HepG2 (cell line): Measurements from ENCODE around the gene KAT14. TPM values are rescaled to one million over a fixed set of nuclear protein-coding genes. Genes with fewer than 3 reads are reported as not detected.

Experiments used
- ATAC-seq: fragments of 200-7000 bp; cut with Tn5 transposase; 3 replicates; pipeline ENCODE4 v1.9.1; 2020; ENCODE audit warnings: mild to moderate bottlenecking, moderate library complexity
- BruUV-seq: library from RNA; stranded (reverse); fragments of 400-500 nt; replicated peaks from 2 replicates; lab custom pipeline; 2021; lab: Mats Ljungman, UMichigan
- CTCF ChIA-PET: fragments of 300-600 bp; formaldehyde crosslinking; extraction: SDS; loops from one replicate; lab custom pipeline; 2021; ENCODE audit warnings: low total read pairs, inconsistent platforms, low intra/inter-chr PET ratio; lab: Yijun Ruan, JAX
- POLR2A ChIA-PET: fragments of 350-600 bp; sonication (Branson Sonifier 250); formaldehyde crosslinking; loops from one replicate; lab custom pipeline; 2020; ENCODE audit warnings: antibody characterized with exemption, inconsistent platforms; lab: Yijun Ruan, JAX
- DNase-seq: peaks from one replicate; pipeline ENCODE4 v3.0.0-alpha.2; 2015; ENCODE audit warnings: low spot score
- FAIRE-seq: peaks from 3 replicates; lab custom pipeline; 2011; peaks lifted over from hg19 to GRCh38; lab: Jason Lieb, UNC
- H2AFZ ChIP-seq: one replicate; pipeline ENCODE4 v1.6.1; 2011; ENCODE audit warnings: low read length, inconsistent platforms
- H3K27ac ChIP-seq: fragments of 300-600 bp; 3 replicates; pipeline ENCODE4 v1.8.0; 2011; ENCODE audit warnings: mixed run types, mild to moderate bottlenecking, mixed read lengths, low read length, inconsistent platforms; ENCODE audit not compliant: insufficient read depth; ENCODE audit errors: extremely low read length
- H3K27me3 ChIP-seq, 2 experiments: fragments of 200-600 bp in 1 of 2; 2 replicates in 1 of 2; 3 replicates in 1 of 2; pipeline versions ENCODE4 v1.6.0 to v1.8.0; 2011; ENCODE audit warnings: low read length in 2 of 2, mild to moderate bottlenecking in 2 of 2, moderate library complexity in 2 of 2, inconsistent platforms in 1 of 2; ENCODE audit not compliant: insufficient read depth in 2 of 2, control insufficient read depth in 1 of 2
- H3K36me3 ChIP-seq, 2 experiments: fragments of 200-600 bp in 1 of 2; replicated peaks in 1 of 2; 2 replicates in 1 of 2; 3 replicates in 1 of 2; pipeline versions ENCODE4 v1.5.1 to v1.8.0; 2011; ENCODE audit warnings: low read length in 2 of 2, inconsistent platforms in 1 of 2; ENCODE audit not compliant: insufficient read depth in 2 of 2, control insufficient read depth in 1 of 2
- H3K4me1 ChIP-seq: 2 replicates; pipeline ENCODE4 v1.5.1; 2012; ENCODE audit warnings: low read length, inconsistent platforms; ENCODE audit not compliant: insufficient read depth
- H3K4me2 ChIP-seq: 2 replicates; pipeline ENCODE4 v1.6.0; 2011; ENCODE audit warnings: low read depth, low read length, inconsistent platforms
- H3K4me3 ChIP-seq, 3 experiments: fragments of 200-600 bp in 1 of 3; sonication (generic), shearing (Covaris generic) in 1 of 3; replicated peaks in 1 of 3; 2 replicates each; pipeline ENCODE4 v1.5.1; 2011 to 2016; ENCODE audit warnings: low read length in 3 of 3, inconsistent platforms in 2 of 3, low read depth in 2 of 3, mild to moderate bottlenecking in 2 of 3, control low read depth in 1 of 3, mixed read lengths in 1 of 3; ENCODE audit not compliant: insufficient read depth in 1 of 3
- H3K79me2 ChIP-seq: one replicate; pipeline ENCODE4 v1.6.1; 2011; ENCODE audit warnings: low read length, inconsistent platforms; ENCODE audit not compliant: insufficient read depth
- H3K9ac ChIP-seq: 2 replicates; pipeline ENCODE4 v1.6.0; 2011; ENCODE audit warnings: mild to moderate bottlenecking, low read depth, low read length, inconsistent platforms; ENCODE audit not compliant: insufficient read depth
- H3K9me3 ChIP-seq: 2 replicates; pipeline ENCODE4 v1.5.1; 2012; ENCODE audit warnings: mild to moderate bottlenecking, low read length
- H4K20me1 ChIP-seq: 2 replicates; pipeline ENCODE4 v1.6.0; 2011; ENCODE audit warnings: inconsistent platforms, mild to moderate bottlenecking, low read length, moderate library complexity; ENCODE audit not compliant: insufficient read depth
- BATF2 ChIP-seq: sonication (generic); formaldehyde crosslinking; IDR thresholded peaks from 2 replicates; pipeline ENCODE4 v1.8.0; 2022; ENCODE audit warnings: mild to moderate bottlenecking, missing genetic modification reagents, moderate library complexity
- KDM5B ChIP-seq: sonication (generic); formaldehyde crosslinking; IDR thresholded peaks from 2 replicates; pipeline ENCODE4 v1.4.0; 2020; ENCODE audit warnings: missing genetic modification reagents, mild to moderate bottlenecking, borderline replicate concordance
- MXI1 ChIP-seq: IDR thresholded peaks from 3 replicates; pipeline ENCODE4 v1.6.1; 2012; ENCODE audit warnings: low read depth, low read length, inconsistent platforms, borderline replicate concordance
- REST ChIP-seq, 2 experiments: IDR thresholded peaks; 2 replicates each; pipeline ENCODE4 v1.6.1; 2011 to 2012; ENCODE audit warnings: low read length in 2 of 2, borderline replicate concordance in 1 of 2, low read depth in 1 of 2, mild to moderate bottlenecking in 1 of 2, moderate library complexity in 1 of 2
- SOX13 ChIP-seq, 3 experiments: fragments of 450-650 bp in 1 of 3; sonication (generic) in 1 of 3; formaldehyde crosslinking in 1 of 3; IDR thresholded peaks in 2 of 3; conservative IDR thresholded peaks in 1 of 3; 2 replicates each; pipeline versions ENCODE4 v1.5.0 to v1.6.1; 2016 to 2020; ENCODE audit warnings: antibody characterized with exemption in 1 of 3, mild to moderate bottlenecking in 1 of 3, missing compliant biosample characterization in 1 of 3, missing genetic modification reagents in 1 of 3, moderate library complexity in 1 of 3
- SOX5 ChIP-seq: IDR thresholded peaks from 2 replicates; pipeline ENCODE4 v1.6.1; 2016; ENCODE audit warnings: borderline replicate concordance
- ZBTB37 ChIP-seq: sonication (generic); formaldehyde crosslinking; IDR thresholded peaks from 2 replicates; pipeline ENCODE4 v1.4.0; 2020; ENCODE audit warnings: mild to moderate bottlenecking, missing genetic modification reagents
- ZBTB38 ChIP-seq: sonication (generic); formaldehyde crosslinking; IDR thresholded peaks from 2 replicates; pipeline ENCODE4 v1.5.1; 2020; ENCODE audit warnings: mild to moderate bottlenecking, missing genetic modification reagents
- ZGPAT ChIP-seq: IDR thresholded peaks from 2 replicates; pipeline ENCODE4 v1.6.1; 2016; ENCODE audit warnings: mild to moderate bottlenecking
- ZNF20 ChIP-seq: sonication (generic); formaldehyde crosslinking; IDR thresholded peaks from 2 replicates; pipeline ENCODE4 v1.4.0; 2020; ENCODE audit warnings: mild to moderate bottlenecking, moderate library complexity, missing genetic modification reagents
- ZNF282 ChIP-seq: fragments of 450-650 bp; IDR thresholded peaks from 2 replicates; pipeline ENCODE4 v1.6.1; 2018; ENCODE audit not compliant: partially characterized antibody
- ZNF605 ChIP-seq: sonication (generic); formaldehyde crosslinking; IDR thresholded peaks from 2 replicates; pipeline ENCODE4 v1.8.0; 2022; ENCODE audit warnings: mild to moderate bottlenecking, missing genetic modification reagents
- ZNF614 ChIP-seq: IDR thresholded peaks from 2 replicates; pipeline ENCODE4 v1.6.1; 2018; ENCODE audit warnings: missing biosample characterization, missing genetic modification reagents, inconsistent platforms, borderline replicate concordance
- ZNF790 ChIP-seq: sonication (generic); formaldehyde crosslinking; IDR thresholded peaks from 2 replicates; pipeline ENCODE4 v1.8.0; 2022; ENCODE audit warnings: missing genetic modification reagents, mild to moderate bottlenecking, borderline replicate concordance
- WGBS: methylation state at CpG from one replicate; pipeline ENCODE4 v1.1.6; 2017; ENCODE audit warnings: low lambda C conversion rate; 5-methylcytosine and 5-hydroxymethylcytosine counted together
- in situ Hi-C: cut with HindIII; loops from 2 replicates; pipeline ENCODE4 v1.10.0; 2017; ENCODE audit warnings: low pct_unique_long_range_greater_than_20kb; ENCODE audit not compliant: extremely low pct_ligation_motif_present
- intact Hi-C: fragments of 100-400 bp; cut with micrococcal nuclease; formaldehyde crosslinking; loops from one replicate; pipeline ENCODE4 v1.10.0; 2022; ENCODE audit not compliant: unreplicated experiment
- polyA plus RNA-seq, 8 experiments: library from polyadenylated mRNA; depleted of rRNA in 3 of 8; stranded (reverse) in 7 of 8; unstranded in 1 of 8; fragments of >200 nt; fragmentation: Illumina TruSeq in 4 of 8; extraction: Trizol in 4 of 8; gene quantifications; 2 replicates each; pipeline versions ENCODE4 v1.2.1 to v1.2.3, GENCODE V29; 2011 to 2016; ENCODE audit warnings: low read depth in 4 of 8, missing spikeins in 1 of 8, mixed read lengths in 1 of 8; ENCODE audit not compliant: insufficient read depth in 1 of 8
- total RNA-seq, 5 experiments: library from RNA; depleted of rRNA; stranded (reverse); fragments of >200 nt; fragmentation: Illumina TruSeq; extraction: Trizol; gene quantifications; 2 replicates each; pipeline ENCODE4 v1.2.3, GENCODE V29; 2016; ENCODE audit warnings: low read depth in 1 of 5

The KAT14 gene
- total and polyA plus RNA-seq, 2 of the 13 experiments (the other 11 are each of a cell fraction or from before 2014, with no cell fraction given): 5.1 to 15.1 TPM

GRCh38 chr20:18164356-18164755 is 26.7 kb downstream of the KAT14 start (continued):
- TF ChIP-seq BATF2 (CRISPR knock-in tag) (no peak), SOX13 (IDR thresholded peaks at IDR 0.05) (no peak), SOX13 (CRISPR knock-in tag; conservative IDR thresholded peaks at IDR 0.05 in 1 of 2, IDR thresholded peaks at IDR 0.05 in 1 of 2) (no peak), ZNF282 (no peak)
- TF ChIP-seq, all 625 proteins: peak for 0

- ATAC-seq: no peak; the same call in 2 of the 3 replicates
- H2AFZ ChIP-seq: no peak overlapping the region
- no TSS peak for BruUV-seq
- FAIRE-seq: no peak
- H3K9me3 ChIP-seq: no peaks in the 10 kb centered on the region
- intact Hi-C loops (no loop called here), in situ Hi-C loops (no loop called here)
- no peak overlapping the region for H3K27ac ChIP-seq
- H3K9ac ChIP-seq: no peak overlapping the region
- 92% methylated on average over 3 of the region's 3 CpGs for WGBS
- H3K4me3 ChIP-seq: no peak overlapping the region
- no peaks in the 10 kb centered on the region for H4K20me1 ChIP-seq
- no peaks in the 10 kb centered on the region for H3K27me3 ChIP-seq
- no peaks in the 10 kb centered on the region for H3K4me1 ChIP-seq
- H3K79me2 ChIP-seq: no peaks in the 10 kb centered on the region
- CTCF ChIA-PET: no interaction called here
- POLR2A ChIA-PET: interaction anchor here (0.9 kb wide), 1 partner anchor 27 kb away, joined by 3 read pairs; no protein-coding TSS in a partner anchor
- peaks cover 3 to 14% of the 10 kb centered on the region in 2 experiments; a peak in 4 of 5 replicates for H3K36me3 ChIP-seq
- no peak for DNase-seq
- H3K4me2 ChIP-seq: no peak overlapping the region
- TF ChIP-seq KDM5B (CRISPR knock-in tag) (no peak), ZBTB38 (no peak), SOX5 (CRISPR knock-in tag) (no peak), ZBTB37 (no peak), ZNF790 (CRISPR knock-in tag) (no peak), MXI1 (no peak), ZNF605 (CRISPR knock-in tag) (no peak), ZNF614 (no peak), ZGPAT (CRISPR knock-in tag) (no peak), REST (IDR thresholded peaks at IDR 0.05; ENCODE audit: borderline replicate concordance in 1 of 2, low read depth in 1 of 2, low read length in 2 of 2) (no peak), ZNF20 (CRISPR knock-in tag) (no peak)
These were observed 27.9 kb downstream of the KAT14 start for GRCh38 chr20:18165553-18165952.
